ENCODE data around the gene CACNG7. TPM values are rescaled to one million over a fixed set of nuclear protein-coding genes. Genes with fewer than 3 reads are reported as not detected.
A peak's percentile ranks its signal among the peaks of the same experiment; 100 is the strongest.

The CACNG7 gene
- total RNA-seq, 1 experiment from 2014 or later = 3.8 TPM

DNA sequence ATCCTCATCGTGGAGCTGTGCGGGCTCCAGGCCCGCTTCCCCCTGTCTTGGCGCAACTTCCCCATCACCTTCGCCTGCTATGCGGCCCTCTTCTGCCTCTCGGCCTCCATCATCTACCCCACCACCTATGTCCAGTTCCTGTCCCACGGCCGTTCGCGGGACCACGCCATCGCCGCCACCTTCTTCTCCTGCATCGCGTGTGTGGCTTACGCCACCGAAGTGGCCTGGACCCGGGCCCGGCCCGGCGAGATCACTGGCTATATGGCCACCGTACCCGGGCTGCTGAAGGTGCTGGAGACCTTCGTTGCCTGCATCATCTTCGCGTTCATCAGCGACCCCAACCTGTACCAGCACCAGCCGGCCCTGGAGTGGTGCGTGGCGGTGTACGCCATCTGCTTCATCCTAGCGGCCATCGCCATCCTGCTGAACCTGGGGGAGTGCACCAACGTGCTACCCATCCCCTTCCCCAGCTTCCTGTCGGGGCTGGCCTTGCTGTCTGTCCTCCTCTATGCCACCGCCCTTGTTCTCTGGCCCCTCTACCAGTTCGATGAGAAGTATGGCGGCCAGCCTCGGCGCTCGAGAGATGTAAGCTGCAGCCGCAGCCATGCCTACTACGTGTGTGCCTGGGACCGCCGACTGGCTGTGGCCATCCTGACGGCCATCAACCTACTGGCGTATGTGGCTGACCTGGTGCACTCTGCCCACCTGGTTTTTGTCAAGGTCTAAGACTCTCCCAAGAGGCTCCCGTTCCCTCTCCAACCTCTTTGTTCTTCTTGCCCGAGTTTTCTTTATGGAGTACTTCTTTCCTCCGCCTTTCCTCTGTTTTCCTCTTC lies 35.1 kb upstream of the CACNG7 start:
- Histone ChIP-seq H3K27me3 (ENCODE audit: control insufficient read depth, insufficient read depth, low read length) (no peaks in the 10 kb centered on the region), H3K4me3 (ENCODE audit: insufficient read depth, low read depth, low read length) (no peak overlapping the region), H3K36me3 (replicated peaks; ENCODE audit: control insufficient read depth, insufficient read depth, low read length) (peaks cover 19% of the 10 kb centered on the region)
- DNase-seq = peak; percentile 34

DNA sequence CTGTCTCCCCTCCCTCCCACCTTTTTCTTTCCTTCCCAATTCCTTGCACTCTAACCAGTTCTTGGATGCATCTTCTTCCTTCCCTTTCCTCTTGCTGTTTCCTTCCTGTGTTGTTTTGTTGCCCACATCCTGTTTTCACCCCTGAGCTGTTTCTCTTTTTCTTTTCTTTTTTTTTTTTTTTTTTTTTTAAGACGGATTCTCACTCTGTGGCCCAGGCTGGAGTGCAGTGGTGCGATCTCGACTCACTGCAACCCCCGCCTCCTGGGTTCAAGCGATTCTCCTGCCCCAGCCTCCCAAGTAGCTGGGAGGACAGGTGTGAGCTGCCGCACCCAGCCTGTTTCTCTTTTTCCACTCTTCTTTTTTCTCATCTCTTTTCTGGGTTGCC lies 34.5 kb upstream of the CACNG7 start:
- no peak overlapping the region for H3K4me3 ChIP-seq (ENCODE audit: insufficient read depth, low read depth, low read length)
- H3K36me3 ChIP-seq (replicated peaks; ENCODE audit: control insufficient read depth, insufficient read depth, low read length) = peaks cover 19% of the 10 kb centered on the region

DNA sequence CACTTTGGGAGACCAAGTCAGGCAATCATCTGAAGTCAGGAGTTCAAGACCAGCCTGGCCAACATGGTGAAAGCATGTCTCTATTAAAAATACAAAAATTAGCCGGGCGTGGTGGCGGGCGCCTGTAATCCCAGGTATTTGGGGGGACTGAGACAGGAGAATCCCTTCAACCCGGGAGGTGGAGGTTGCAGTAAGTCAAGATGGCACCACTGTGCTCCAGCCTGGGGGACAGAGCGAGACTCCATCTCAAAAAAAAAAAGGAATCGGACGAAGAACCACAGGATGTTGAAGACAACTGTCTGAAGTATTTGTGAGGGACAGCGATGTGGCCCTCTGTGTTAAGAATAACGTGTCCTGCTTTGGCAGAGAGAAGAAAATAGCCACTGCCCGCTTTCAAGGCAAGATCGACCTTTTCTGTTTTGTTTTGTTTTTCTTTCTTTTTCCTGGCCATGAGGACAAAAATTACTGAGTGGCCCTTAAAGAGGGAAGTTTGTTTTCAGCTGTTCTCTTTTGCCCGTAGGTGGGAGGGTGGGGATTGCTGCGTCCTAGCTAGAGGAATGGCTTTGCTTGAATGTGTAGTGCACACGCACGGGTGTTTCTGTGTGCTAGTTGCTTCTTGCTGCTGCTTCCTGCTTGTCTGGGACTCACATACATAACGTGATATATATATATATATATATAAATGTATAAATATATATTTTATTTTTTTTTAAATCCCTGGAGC lies 33.3 kb upstream of the CACNG7 start:
- Histone ChIP-seq H3K4me3 (ENCODE audit: insufficient read depth, low read depth, low read length) (no peak overlapping the region), H3K36me3 (replicated peaks; ENCODE audit: control insufficient read depth, insufficient read depth, low read length) (peaks cover 15% of the 10 kb centered on the region), H3K27me3 (ENCODE audit: control insufficient read depth, insufficient read depth, low read length) (peaks cover 1% of the 10 kb centered on the region; the same call in 1 of the 2 replicates)
- DNase-seq = no peak

More for the DNA sequence above, 34.5 kb upstream of the CACNG7 start:
- H3K27me3 ChIP-seq (ENCODE audit: control insufficient read depth, insufficient read depth, low read length) = no peaks in the 10 kb centered on the region
- no peak for DNase-seq

GRCh38 chr19:53876651-53877224 lies 32.3 kb upstream of the CACNG7 start:
- peak; percentile 31 for DNase-seq
- H3K27me3 ChIP-seq (ENCODE audit: control insufficient read depth, insufficient read depth, low read length) = peaks cover 2% of the 10 kb centered on the region
- H3K4me3 ChIP-seq (ENCODE audit: insufficient read depth, low read depth, low read length) = no peak overlapping the region
- H3K36me3 ChIP-seq (replicated peaks; ENCODE audit: control insufficient read depth, insufficient read depth, low read length) = peaks cover 13% of the 10 kb centered on the region

DNA sequence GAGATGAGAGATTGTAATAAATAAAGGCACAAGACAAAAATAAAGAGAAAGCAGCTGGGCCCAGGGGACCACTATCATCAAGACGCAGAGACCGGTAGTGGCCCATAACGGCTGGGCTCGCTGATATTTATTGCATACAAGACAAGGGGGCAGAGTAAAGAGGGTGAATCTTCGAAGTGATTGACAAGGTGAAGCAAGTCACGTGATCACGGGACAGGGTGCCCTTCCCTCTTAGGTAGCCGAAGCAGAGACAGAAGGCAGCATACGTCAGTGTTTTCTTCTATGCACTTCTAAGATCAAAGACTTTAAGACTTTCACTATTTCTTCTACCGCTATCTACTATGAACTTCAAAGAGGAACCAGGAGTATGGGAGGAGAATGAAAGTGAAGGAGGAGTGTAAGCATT lies 31.7 kb upstream of the CACNG7 start:
- peaks cover 5% of the 10 kb centered on the region for H3K27me3 ChIP-seq (ENCODE audit: control insufficient read depth, insufficient read depth, low read length)
- DNase-seq = no peak
- no peak overlapping the region for H3K4me3 ChIP-seq (ENCODE audit: insufficient read depth, low read depth, low read length)
- peaks cover 13% of the 10 kb centered on the region for H3K36me3 ChIP-seq (replicated peaks; ENCODE audit: control insufficient read depth, insufficient read depth, low read length)

DNA sequence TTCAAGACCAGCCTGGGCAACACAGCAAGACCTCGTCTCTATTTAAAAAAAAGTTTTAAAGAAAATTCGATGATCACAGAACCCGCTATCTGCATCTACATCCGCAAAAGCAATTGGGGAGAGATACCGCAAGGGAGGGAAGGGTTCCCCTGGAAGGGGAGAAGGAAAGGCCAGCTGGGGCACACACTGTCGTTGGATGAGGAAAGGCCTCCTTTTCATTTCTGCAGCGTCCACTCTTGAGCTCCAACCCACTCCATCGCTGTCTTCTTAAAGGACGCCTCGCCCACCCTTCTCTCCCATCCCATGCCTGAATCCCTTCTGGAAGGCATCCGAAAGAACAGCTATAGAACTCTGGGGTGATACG lies 30.3 kb upstream of the CACNG7 start:
- DNase-seq = no peak
- Histone ChIP-seq H3K36me3 (replicated peaks; ENCODE audit: control insufficient read depth, insufficient read depth, low read length) (peaks cover 9% of the 10 kb centered on the region; the same call in 1 of the 2 replicates), H3K27me3 (ENCODE audit: control insufficient read depth, insufficient read depth, low read length) (peaks cover 17% of the 10 kb centered on the region)

GRCh38 chr19:53879140-53880081 lies 29.7 kb upstream of the CACNG7 start:
- peak; percentile 99 for DNase-seq
- Histone ChIP-seq H3K4me3 (ENCODE audit: insufficient read depth, low read depth, low read length) (peak overlapping the region; percentile 67), H3K27me3 (ENCODE audit: control insufficient read depth, insufficient read depth, low read length) (peaks cover 21% of the 10 kb centered on the region), H3K36me3 (replicated peaks; ENCODE audit: control insufficient read depth, insufficient read depth, low read length) (peaks cover 4% of the 10 kb centered on the region; the same call in 1 of the 2 replicates)

More for the DNA sequence above, 30.3 kb upstream of the CACNG7 start:
- H3K4me3 ChIP-seq (ENCODE audit: insufficient read depth, low read depth, low read length) = peak overlapping the region; percentile 67

DNA sequence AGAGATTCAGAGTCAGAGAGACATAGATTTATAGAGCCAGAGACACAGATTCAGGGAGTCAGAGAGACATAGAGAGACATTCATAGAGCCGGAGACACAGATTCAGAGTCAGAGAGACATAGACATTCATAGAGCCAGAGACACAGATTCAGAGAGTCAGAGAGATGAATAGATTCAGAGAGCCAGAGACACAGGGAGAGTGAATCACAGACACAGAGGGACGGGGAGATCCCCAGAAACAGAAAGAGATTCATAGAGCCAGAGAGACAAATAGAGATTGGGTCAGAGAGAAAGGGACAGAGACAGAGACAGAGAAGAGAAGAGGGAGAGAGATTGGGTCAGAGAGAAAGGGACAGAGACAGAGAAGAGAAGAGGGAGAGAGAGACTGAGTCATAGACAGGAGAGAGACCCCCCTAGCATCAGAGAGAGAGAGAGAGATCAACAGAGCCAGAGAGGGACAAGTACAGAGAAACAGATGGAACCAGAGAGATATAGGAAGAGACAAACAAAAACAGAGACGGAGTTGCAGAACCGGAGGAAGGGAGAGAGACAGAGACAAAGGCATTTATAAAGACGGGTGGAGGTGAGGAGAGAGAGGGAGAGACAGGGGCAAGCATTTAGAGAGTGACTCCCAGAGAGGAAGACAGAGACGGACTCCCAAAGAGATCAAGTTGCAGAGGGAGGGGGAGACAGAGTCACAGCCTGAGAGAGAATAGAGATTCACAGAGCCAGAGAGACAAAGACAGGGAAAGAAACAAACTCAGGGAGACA lies 28.2 kb upstream of the CACNG7 start:
- DNase-seq = peak; percentile 52
- peak overlapping the region; percentile 55; the same call in 1 of the 2 replicates for H3K4me3 ChIP-seq (ENCODE audit: insufficient read depth, low read depth, low read length)
- H3K27me3 ChIP-seq (ENCODE audit: control insufficient read depth, insufficient read depth, low read length) = peaks cover 26% of the 10 kb centered on the region
- H3K36me3 ChIP-seq (replicated peaks; ENCODE audit: control insufficient read depth, insufficient read depth, low read length) = peaks cover under 1% of the 10 kb centered on the region; the same call in 1 of the 2 replicates

GRCh38 chr19:53881482-53882390 lies 27.3 kb upstream of the CACNG7 start, which contains the start of gene PRKCG:
Gene PRKCG (plus strand): TSS chr19:53882197. CDS start chr19:53882495, 298 bp downstream.
- peak; percentile 91 for DNase-seq
- peak within 1 kb of the TSS; percentile 55 for H3K4me3 ChIP-seq (ENCODE audit: insufficient read depth, low read depth, low read length)
- peaks cover 26% of the 10 kb centered on the region for H3K27me3 ChIP-seq (ENCODE audit: control insufficient read depth, insufficient read depth, low read length)
- no peaks in the 10 kb centered on the region for H3K36me3 ChIP-seq (replicated peaks; ENCODE audit: control insufficient read depth, insufficient read depth, low read length)

GRCh38 chr19:53882391-53883050 lies 26.6 kb upstream of the CACNG7 start:
- no peaks in the 10 kb centered on the region for H3K36me3 ChIP-seq (replicated peaks; ENCODE audit: control insufficient read depth, insufficient read depth, low read length)
- peak overlapping the region; percentile 55 for H3K4me3 ChIP-seq (ENCODE audit: insufficient read depth, low read depth, low read length)
- H3K27me3 ChIP-seq (ENCODE audit: control insufficient read depth, insufficient read depth, low read length) = peaks cover 26% of the 10 kb centered on the region
- peak; percentile 52 for DNase-seq

DNA sequence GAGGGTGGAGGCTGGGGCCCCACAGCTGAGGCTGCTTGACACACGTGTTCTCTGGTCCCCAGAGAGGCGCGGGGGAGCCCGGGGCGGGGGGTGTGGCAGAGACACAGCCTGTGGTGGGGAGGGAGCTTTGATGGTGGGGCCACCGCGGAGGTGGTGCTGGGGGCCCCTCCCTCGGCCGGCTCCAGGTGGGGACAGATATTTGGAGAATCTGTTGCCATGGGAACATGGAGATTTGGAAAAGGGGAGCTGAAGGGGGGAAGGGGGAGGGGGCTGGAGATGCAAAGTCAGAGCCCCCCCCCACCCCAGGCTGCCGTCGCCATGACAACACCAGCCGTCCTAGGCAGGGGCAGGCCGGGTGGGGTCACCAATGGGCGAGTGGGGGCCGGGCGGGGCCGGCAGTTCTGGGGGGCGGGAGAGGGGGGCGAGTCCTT lies 25.8 kb upstream of the CACNG7 start:
- peak; percentile 87 for DNase-seq
- no peaks in the 10 kb centered on the region for H3K36me3 ChIP-seq (replicated peaks; ENCODE audit: control insufficient read depth, insufficient read depth, low read length)
- H3K4me3 ChIP-seq (ENCODE audit: insufficient read depth, low read depth, low read length) = peak overlapping the region; percentile 55; the same call in 1 of the 2 replicates
- peaks cover 26% of the 10 kb centered on the region for H3K27me3 ChIP-seq (ENCODE audit: control insufficient read depth, insufficient read depth, low read length)

DNA sequence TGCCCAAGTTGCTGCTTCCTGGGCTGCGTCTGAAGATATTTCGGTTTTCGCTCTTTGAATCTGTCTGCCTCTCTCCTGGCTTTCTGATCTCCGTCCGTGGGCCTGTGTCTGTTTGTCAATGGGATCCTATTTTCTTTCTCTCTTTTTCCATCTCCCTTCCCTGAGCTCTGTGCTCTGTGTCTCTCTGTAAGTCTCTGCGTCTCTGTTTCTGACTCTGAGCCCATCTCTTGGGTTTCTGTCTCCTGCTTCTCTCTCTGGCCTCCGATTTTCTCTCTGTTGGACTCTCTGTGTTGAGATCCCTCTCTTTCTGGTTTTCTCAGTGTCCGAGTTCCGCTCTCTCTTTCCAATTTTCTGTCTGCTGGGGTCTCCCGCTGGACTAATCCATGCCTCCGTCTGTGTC lies 25.3 kb upstream of the CACNG7 start:
- Histone ChIP-seq H3K27me3 (ENCODE audit: control insufficient read depth, insufficient read depth, low read length) (peaks cover 26% of the 10 kb centered on the region), H3K36me3 (replicated peaks; ENCODE audit: control insufficient read depth, insufficient read depth, low read length) (no peaks in the 10 kb centered on the region), H3K4me3 (ENCODE audit: insufficient read depth, low read depth, low read length) (peak overlapping the region; percentile 19; the same call in 1 of the 2 replicates)
- no peak for DNase-seq
